Upper lobe of left lung (tissue), 4 donors: ENCODE measurements around the gene ZNF594.
"Not testable (repeated sequence)": the region's sequence is repeated elsewhere in the genome, so short reads cannot be mapped to it uniquely, and the experiment has no call there.

Experiments used
- POLR2A ChIP-seq, 4 donors: fragments of 450-650 bp; IDR thresholded peaks; one replicate each; pipeline ENCODE4 v1.5.1; 2016 to 2017; ENCODE audit warnings: antibody characterized with exemption in 4 of 4, mild to moderate bottlenecking in 2 of 4
- TF ChIP-seq, protein P1 (sequence below), 6 experiments: fragments of 450-650 bp in 4 of 6; fragments of 200-600 bp in 2 of 6; sonication (generic) in 2 of 6; IDR thresholded peaks; one replicate each; pipeline ENCODE4 v1.5.1; 2016 to 2019; ENCODE audit warnings: antibody characterized with exemption in 6 of 6

- not testable (repeated sequence) for TF ChIP-seq POLR2A (IDR thresholded peaks at IDR 0.05)
- TF ChIP-seq, protein P1, sequence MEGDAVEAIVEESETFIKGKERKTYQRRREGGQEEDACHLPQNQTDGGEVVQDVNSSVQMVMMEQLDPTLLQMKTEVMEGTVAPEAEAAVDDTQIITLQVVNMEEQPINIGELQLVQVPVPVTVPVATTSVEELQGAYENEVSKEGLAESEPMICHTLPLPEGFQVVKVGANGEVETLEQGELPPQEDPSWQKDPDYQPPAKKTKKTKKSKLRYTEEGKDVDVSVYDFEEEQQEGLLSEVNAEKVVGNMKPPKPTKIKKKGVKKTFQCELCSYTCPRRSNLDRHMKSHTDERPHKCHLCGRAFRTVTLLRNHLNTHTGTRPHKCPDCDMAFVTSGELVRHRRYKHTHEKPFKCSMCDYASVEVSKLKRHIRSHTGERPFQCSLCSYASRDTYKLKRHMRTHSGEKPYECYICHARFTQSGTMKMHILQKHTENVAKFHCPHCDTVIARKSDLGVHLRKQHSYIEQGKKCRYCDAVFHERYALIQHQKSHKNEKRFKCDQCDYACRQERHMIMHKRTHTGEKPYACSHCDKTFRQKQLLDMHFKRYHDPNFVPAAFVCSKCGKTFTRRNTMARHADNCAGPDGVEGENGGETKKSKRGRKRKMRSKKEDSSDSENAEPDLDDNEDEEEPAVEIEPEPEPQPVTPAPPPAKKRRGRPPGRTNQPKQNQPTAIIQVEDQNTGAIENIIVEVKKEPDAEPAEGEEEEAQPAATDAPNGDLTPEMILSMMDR (IDR thresholded peaks at IDR 0.05): not testable (repeated sequence)
Measured at GRCh38 chr17:5129770-5130169, 61.9 kb downstream of the ZNF594 start.
